OCI-LY3 (cell line): Measurements from ENCODE around the gene CXXC1.

Experiments
- H2AFZ ChIP-seq: fragments of 200-600, 300-600 bp; shearing (Covaris generic); 2 replicates; pipeline ENCODE4 v1.6.0; 2014; ENCODE audit warnings: antibody characterized with exemption, low read depth, low read length
- H3K27ac ChIP-seq: fragments of 200-600, 300-600 bp; sonication (generic); 2 replicates; pipeline ENCODE4 v1.5.1; 2014; ENCODE audit warnings: mild to moderate bottlenecking, low read length, moderate library complexity, mixed read lengths
- H3K27me3 ChIP-seq: fragments of 200-600, 300-600 bp; sonication (generic); 2 replicates; pipeline ENCODE4 v1.6.1; 2014; ENCODE audit warnings: low read depth, low read length, mixed read lengths
- H3K36me3 ChIP-seq: fragments of 200-600, 300-600 bp; sonication (generic); replicated peaks from 2 replicates; pipeline ENCODE3; 2014; ENCODE audit warnings: low read depth, low read length, mixed read lengths
- H3K4me1 ChIP-seq: fragments of 300-600, 200-600 bp; sonication (generic); 2 replicates; pipeline ENCODE4 v1.6.1; 2014; ENCODE audit warnings: low read length, mixed read lengths
- H3K4me2 ChIP-seq: fragments of 200-600, 300-600 bp; sonication (generic); 2 replicates; pipeline ENCODE4 v1.6.1; 2014; ENCODE audit warnings: low read length, mixed read lengths
- H3K4me3 ChIP-seq: fragments of 300-600, 200-600 bp; sonication (generic); 2 replicates; pipeline ENCODE4 v1.5.1; 2014; ENCODE audit warnings: antibody characterized with exemption, mild to moderate bottlenecking, low read length, moderate library complexity
- H3K79me2 ChIP-seq: fragments of 300-600, 200-600 bp; shearing (Covaris generic); 2 replicates; pipeline ENCODE4 v1.6.1; 2014; ENCODE audit warnings: mild to moderate bottlenecking, low read length, mixed read lengths
- H3K9ac ChIP-seq: fragments of 300-600, 200-600 bp; shearing (Covaris generic); 2 replicates; pipeline ENCODE4 v1.6.0; 2014; ENCODE audit warnings: mild to moderate bottlenecking, low read length, moderate library complexity
- H3K9me3 ChIP-seq: fragments of 200-600, 300-600 bp; shearing (Covaris generic); 2 replicates; pipeline ENCODE4 v1.6.1; 2014; ENCODE audit warnings: low read length, mixed read lengths; ENCODE audit not compliant: insufficient read depth
- H4K20me1 ChIP-seq: fragments of 200-600, 300-600 bp; sonication (generic); 2 replicates; pipeline ENCODE4 v1.6.1; 2016; ENCODE audit warnings: low read length, mixed read lengths; ENCODE audit not compliant: insufficient read depth
- EZH2phosphoT487 ChIP-seq: fragments of 200-600 bp; shearing (Covaris generic); IDR thresholded peaks from 2 replicates; pipeline ENCODE4 v1.6.1; 2018; ENCODE audit warnings: antibody characterized with exemption, mixed run types, low read depth
- TF ChIP-seq, protein P1 (sequence below): fragments of 200-600, 300-600 bp; sonication (generic); IDR thresholded peaks from 2 replicates; pipeline ENCODE4 v1.5.1; 2014; ENCODE audit warnings: antibody characterized with exemption, low read length, low read depth

Gene CXXC1

DNA sequence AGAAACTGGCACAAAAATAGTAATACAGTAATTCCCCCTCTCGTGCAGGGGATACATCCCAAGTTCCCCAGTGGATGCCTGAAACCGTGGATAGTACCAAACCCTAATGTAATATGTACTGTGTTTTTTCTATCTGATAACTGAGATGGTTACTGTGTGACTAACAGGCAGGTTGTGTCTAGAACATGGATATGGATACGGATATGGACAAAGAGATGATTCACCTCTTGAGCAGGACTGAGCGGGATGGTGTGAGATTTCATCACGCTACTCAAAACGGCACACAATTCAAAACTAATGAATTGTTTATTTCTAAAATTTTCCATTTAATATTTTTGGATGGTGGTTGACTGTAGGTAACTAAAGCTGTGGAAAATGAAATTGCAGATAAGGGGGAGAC, 9.6 kb downstream of the CXXC1 start:
- peaks cover 13% of the 10 kb centered on the region for H4K20me1 ChIP-seq
- TF ChIP-seq EZH2phosphoT487 = no peak
- TF ChIP-seq, protein P1, sequence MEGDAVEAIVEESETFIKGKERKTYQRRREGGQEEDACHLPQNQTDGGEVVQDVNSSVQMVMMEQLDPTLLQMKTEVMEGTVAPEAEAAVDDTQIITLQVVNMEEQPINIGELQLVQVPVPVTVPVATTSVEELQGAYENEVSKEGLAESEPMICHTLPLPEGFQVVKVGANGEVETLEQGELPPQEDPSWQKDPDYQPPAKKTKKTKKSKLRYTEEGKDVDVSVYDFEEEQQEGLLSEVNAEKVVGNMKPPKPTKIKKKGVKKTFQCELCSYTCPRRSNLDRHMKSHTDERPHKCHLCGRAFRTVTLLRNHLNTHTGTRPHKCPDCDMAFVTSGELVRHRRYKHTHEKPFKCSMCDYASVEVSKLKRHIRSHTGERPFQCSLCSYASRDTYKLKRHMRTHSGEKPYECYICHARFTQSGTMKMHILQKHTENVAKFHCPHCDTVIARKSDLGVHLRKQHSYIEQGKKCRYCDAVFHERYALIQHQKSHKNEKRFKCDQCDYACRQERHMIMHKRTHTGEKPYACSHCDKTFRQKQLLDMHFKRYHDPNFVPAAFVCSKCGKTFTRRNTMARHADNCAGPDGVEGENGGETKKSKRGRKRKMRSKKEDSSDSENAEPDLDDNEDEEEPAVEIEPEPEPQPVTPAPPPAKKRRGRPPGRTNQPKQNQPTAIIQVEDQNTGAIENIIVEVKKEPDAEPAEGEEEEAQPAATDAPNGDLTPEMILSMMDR = no peak
- H3K27me3 ChIP-seq = no peaks in the 10 kb centered on the region
- no peak overlapping the region for H3K4me2 ChIP-seq
- no peak overlapping the region for H2AFZ ChIP-seq
- H3K27ac ChIP-seq = no peak overlapping the region
- no peaks in the 10 kb centered on the region for H3K9me3 ChIP-seq
- H3K9ac ChIP-seq = no peak overlapping the region
- H3K4me1 ChIP-seq = peaks cover 25% of the 10 kb centered on the region
- H3K36me3 ChIP-seq = peaks cover 74% of the 10 kb centered on the region
- peaks cover 42% of the 10 kb centered on the region for H3K79me2 ChIP-seq
- H3K4me3 ChIP-seq = no peak overlapping the region

DNA sequence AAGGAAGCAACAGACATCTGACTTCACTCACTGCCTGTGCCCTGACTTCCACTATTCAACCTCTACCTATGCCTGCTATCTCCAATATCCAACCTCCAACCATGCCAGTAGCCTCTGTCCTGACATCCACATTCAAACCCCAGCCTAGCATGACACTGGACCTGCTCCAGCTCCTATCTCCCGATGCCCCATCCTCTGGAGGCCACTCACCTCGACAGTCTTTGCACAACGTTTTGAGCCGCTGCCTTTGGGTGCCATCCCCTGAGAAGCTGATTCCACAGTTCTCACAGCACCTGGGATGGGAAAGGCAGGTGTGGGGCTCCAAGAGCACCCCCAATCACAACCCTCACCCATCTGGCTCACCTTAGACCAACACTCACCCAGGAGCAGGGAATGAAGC, 11.0 kb downstream of the CXXC1 start:
- H3K9me3 ChIP-seq = no peaks in the 10 kb centered on the region
- no peak overlapping the region for H3K4me3 ChIP-seq
- H3K36me3 ChIP-seq = peaks cover 77% of the 10 kb centered on the region
- no peak overlapping the region for H3K27ac ChIP-seq
- H3K27me3 ChIP-seq = no peaks in the 10 kb centered on the region
- no peak overlapping the region for H3K9ac ChIP-seq
- H2AFZ ChIP-seq = no peak overlapping the region
- peaks cover 18% of the 10 kb centered on the region for H3K4me1 ChIP-seq
- peaks cover 36% of the 10 kb centered on the region for H3K79me2 ChIP-seq
- no peak for TF ChIP-seq EZH2phosphoT487
- TF ChIP-seq, protein P1 = no peak
- no peak overlapping the region for H3K4me2 ChIP-seq
- peaks cover 13% of the 10 kb centered on the region for H4K20me1 ChIP-seq

DNA sequence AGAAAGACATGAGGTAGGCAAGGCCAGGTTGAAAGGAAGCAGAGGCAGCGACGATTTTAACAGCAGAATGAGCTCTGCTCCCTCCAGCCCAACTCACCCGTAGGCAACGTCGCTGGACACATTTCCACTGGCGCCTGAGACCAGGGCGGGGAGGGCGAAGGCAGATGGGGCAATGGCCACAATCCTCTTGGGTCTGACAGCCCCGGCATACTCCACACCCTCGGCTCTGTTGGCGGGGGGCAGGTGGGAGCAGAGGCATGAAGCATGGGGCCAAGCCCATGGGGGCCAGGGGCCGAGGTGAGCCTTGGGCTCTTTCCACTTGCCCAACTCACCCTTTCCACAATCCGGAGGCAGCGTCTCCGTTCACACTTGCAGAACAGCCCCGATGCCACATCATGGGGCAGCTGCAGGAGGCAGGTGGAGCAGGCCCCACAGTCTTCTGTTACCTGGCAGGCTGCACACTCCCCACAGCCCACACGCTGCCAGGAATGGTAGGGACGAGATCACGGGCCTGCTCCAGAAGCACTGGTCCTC, 11.9 kb downstream of the CXXC1 start:
- no peak overlapping the region for H3K9ac ChIP-seq
- peaks cover 13% of the 10 kb centered on the region for H4K20me1 ChIP-seq
- peaks cover 85% of the 10 kb centered on the region for H3K36me3 ChIP-seq

DNA sequence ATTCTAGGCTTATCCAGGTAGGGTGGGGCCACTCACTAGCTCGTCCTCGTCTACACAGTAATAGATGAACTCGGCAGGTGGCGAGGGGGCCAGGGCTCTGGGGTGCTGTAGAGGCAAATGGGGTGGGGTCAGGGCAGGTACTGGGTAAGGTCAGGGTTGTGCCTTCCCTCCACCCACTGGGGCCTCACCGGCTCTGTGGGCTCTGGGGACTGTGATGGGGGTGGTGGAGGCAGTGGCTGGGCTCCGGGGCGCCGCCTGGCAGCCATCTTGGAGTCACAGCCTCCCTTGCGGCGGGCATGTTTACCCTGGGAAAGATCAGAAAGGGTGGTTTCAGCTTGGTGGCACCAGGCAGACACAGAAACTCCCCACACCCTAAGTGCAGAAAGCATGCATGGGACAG, 12.6 kb downstream of the CXXC1 start:
- no peaks in the 10 kb centered on the region for H3K27me3 ChIP-seq
- TF ChIP-seq, protein P1 = no peak
- no peak for TF ChIP-seq EZH2phosphoT487
- H3K9ac ChIP-seq = no peak overlapping the region
- H3K79me2 ChIP-seq = peaks cover 22% of the 10 kb centered on the region
- peaks cover 13% of the 10 kb centered on the region for H4K20me1 ChIP-seq
- no peak overlapping the region for H3K4me2 ChIP-seq
- H3K4me3 ChIP-seq = no peak overlapping the region
- peaks cover 11% of the 10 kb centered on the region for H3K4me1 ChIP-seq
- no peak overlapping the region for H2AFZ ChIP-seq
- no peak overlapping the region for H3K27ac ChIP-seq
- H3K9me3 ChIP-seq = no peaks in the 10 kb centered on the region
- peaks cover 90% of the 10 kb centered on the region for H3K36me3 ChIP-seq

More for the DNA sequence above, 11.9 kb downstream of the CXXC1 start:
- Histone ChIP-seq H3K4me1 (peaks cover 18% of the 10 kb centered on the region), H3K27ac (no peak overlapping the region), H2AFZ (no peak overlapping the region), H3K4me2 (no peak overlapping the region), H3K79me2 (peaks cover 28% of the 10 kb centered on the region), H3K4me3 (no peak overlapping the region), H3K9me3 (no peaks in the 10 kb centered on the region), H3K27me3 (no peaks in the 10 kb centered on the region)
- TF ChIP-seq, protein P1 = no peak
- no peak for TF ChIP-seq EZH2phosphoT487
